Amniotic stem cell (primary cell): ENCODE measurements around the gene C11orf97.
A peak's percentile ranks its signal among the peaks of the same experiment; 100 is the strongest.
"Not testable (repeated sequence)": the region's sequence is repeated elsewhere in the genome, so short reads cannot be mapped to it uniquely, and the experiment has no call there.

Experiments used
- DNase-seq: peaks from one replicate; lab custom pipeline; 2025; lab: John Stamatoyannopoulos, UW

C11orf97 gene

GRCh38 chr11:94525546-94526324 lies 13.5 kb downstream of the C11orf97 start:
- peak; percentile 9 for DNase-seq

- no peak for DNase-seq
Measured at GRCh38 chr11:94526645-94527438, 14.6 kb downstream of the C11orf97 start.

- no peak for DNase-seq
Measured at GRCh38 chr11:94528551-94528950, 16.3 kb downstream of the C11orf97 start.

GRCh38 chr11:94532211-94532610 lies 19.9 kb downstream of the C11orf97 start:
- no peak for DNase-seq

GRCh38 chr11:94533206-94533605 lies 20.9 kb downstream of the C11orf97 start:
- DNase-seq, result no peak

GRCh38 chr11:94533696-94534630 lies 21.7 kb downstream of the C11orf97 start:
- no peak for DNase-seq

GRCh38 chr11:94536386-94536785 lies 24.1 kb downstream of the C11orf97 start:
- DNase-seq, result no peak

GRCh38 chr11:94537031-94537600 lies 24.9 kb downstream of the C11orf97 start:
- DNase-seq, result no peak

- DNase-seq, result no peak
Measured at GRCh38 chr11:94539420-94539819, 27.2 kb downstream of the C11orf97 start.

- peak; percentile 29 for DNase-seq
Measured at GRCh38 chr11:94543695-94544645, 31.7 kb downstream of the C11orf97 start, which contains the start of gene FUT4. Gene FUT4 (plus strand): TSS chr11:94543921. CDS start chr11:94544134, 213 bp downstream.

GRCh38 chr11:94544646-94545263 lies 32.5 kb downstream of the C11orf97 start:
- DNase-seq, result no peak

GRCh38 chr11:94545264-94546161 lies 33.3 kb downstream of the C11orf97 start:
- DNase-seq, result no peak

- DNase-seq, result no peak
Measured at GRCh38 chr11:94546162-94546470, 33.9 kb downstream of the C11orf97 start.

- DNase-seq, result no peak
Measured at GRCh38 chr11:94546886-94547285, 34.6 kb downstream of the C11orf97 start.

GRCh38 chr11:94549146-94549545 lies 36.9 kb downstream of the C11orf97 start:
- no peak for DNase-seq

GRCh38 chr11:94550513-94550912 lies 38.3 kb downstream of the C11orf97 start:
- DNase-seq, result no peak

- no peak for DNase-seq
Measured at GRCh38 chr11:94553938-94554337, 41.7 kb downstream of the C11orf97 start.

GRCh38 chr11:94555752-94556329 lies 43.6 kb downstream of the C11orf97 start:
- not testable (repeated sequence) for DNase-seq

GRCh38 chr11:94557421-94557820 lies 45.2 kb downstream of the C11orf97 start:
- peak; percentile 24 for DNase-seq
